GM23248 (cell line): ENCODE measurements around the gene TMTC4. TPM values are rescaled to one million over a fixed set of nuclear protein-coding genes. Genes with fewer than 3 reads are reported as not detected.
A peak's percentile ranks its signal among the peaks of the same experiment; 100 is the strongest.

Experiments used
- DNase-seq: peaks from one replicate; pipeline ENCODE4 v3.0.0-alpha.2; 2015
- H2AFZ ChIP-seq: fragments of 200-600 bp; sonication (generic); 2 replicates; pipeline ENCODE4 v1.6.1; 2016; ENCODE audit warnings: antibody characterized with exemption
- H3F3A ChIP-seq: fragments of 200-600 bp; sonication (generic); 2 replicates; pipeline ENCODE4 v1.6.1; 2016; ENCODE audit warnings: mild to moderate bottlenecking, antibody characterized with exemption, mixed run types; ENCODE audit not compliant: insufficient read depth
- H3K27ac ChIP-seq: fragments of 200-600 bp; sonication (generic); 2 replicates; pipeline ENCODE4 v1.5.1; 2016; ENCODE audit warnings: mild to moderate bottlenecking
- H3K27me3 ChIP-seq: fragments of 200-600 bp; sonication (generic); replicated peaks from 2 replicates; pipeline ENCODE4 v1.6.1; 2016; ENCODE audit warnings: mild to moderate bottlenecking; ENCODE audit not compliant: insufficient read depth
- H3K36me3 ChIP-seq: fragments of 200-600 bp; sonication (generic); 2 replicates; pipeline ENCODE4 v1.6.1; 2016; ENCODE audit warnings: low read depth, mild to moderate bottlenecking
- H3K4me1 ChIP-seq: fragments of 200-600 bp; sonication (generic); 2 replicates; pipeline ENCODE4 v1.6.1; 2016; ENCODE audit warnings: mild to moderate bottlenecking; ENCODE audit not compliant: insufficient read depth
- H3K4me2 ChIP-seq: fragments of 200-600 bp; sonication (generic); one replicate; pipeline ENCODE4 v1.6.1; 2016; ENCODE audit warnings: mild to moderate bottlenecking; ENCODE audit not compliant: unreplicated experiment
- H3K4me3 ChIP-seq: fragments of 200-600 bp; sonication (generic); 2 replicates; pipeline ENCODE4 v1.5.1; 2016; ENCODE audit warnings: mild to moderate bottlenecking
- H3K79me2 ChIP-seq: fragments of 200-600 bp; sonication (generic); 2 replicates; pipeline ENCODE4 v1.6.1; 2016; ENCODE audit warnings: mild to moderate bottlenecking; ENCODE audit not compliant: insufficient read depth
- H3K9ac ChIP-seq: fragments of 200-600 bp; sonication (generic); 2 replicates; pipeline ENCODE4 v1.6.1; 2016; ENCODE audit warnings: mild to moderate bottlenecking
- H3K9me2 ChIP-seq: fragments of 200-600 bp; sonication (generic); 2 replicates; pipeline ENCODE4 v1.6.1; 2016; ENCODE audit warnings: mixed run types, mild to moderate bottlenecking, moderate library complexity; ENCODE audit not compliant: insufficient read depth
- H3K9me3 ChIP-seq: fragments of 200-600 bp; sonication (generic); one replicate; pipeline ENCODE4 v1.6.1; 2017; ENCODE audit warnings: low read depth
- H4K20me1 ChIP-seq: fragments of 200-600 bp; sonication (generic); 2 replicates; pipeline ENCODE4 v1.6.0; 2016; ENCODE audit not compliant: insufficient read depth
- EZH2 ChIP-seq: fragments of 200-600 bp; sonication (generic); IDR thresholded peaks from 2 replicates; pipeline ENCODE4 v1.6.1; 2018; ENCODE audit warnings: antibody characterized with exemption, mild to moderate bottlenecking; ENCODE audit not compliant: insufficient read depth, poor library complexity, severe bottlenecking
- EZH2phosphoT487 ChIP-seq: fragments of 200-600 bp; sonication (generic); IDR thresholded peaks from 2 replicates; pipeline ENCODE4 v1.6.1; 2018; ENCODE audit warnings: antibody characterized with exemption, moderate library complexity, mild to moderate bottlenecking, low read depth; ENCODE audit not compliant: insufficient read depth
- WGBS, 2 experiments: methylation state at CpG; one replicate each; pipeline ENCODE4 v1.1.6; 2015 to 2017; ENCODE audit warnings: low lambda C conversion rate in 2 of 2, low coverage in 1 of 2; ENCODE audit errors: missing lambda C conversion rate in 2 of 2; 5-methylcytosine and 5-hydroxymethylcytosine counted together
- in situ Hi-C: fragments of 300-500 bp; cut with MboI; formaldehyde crosslinking; loops from 2 replicates; pipeline ENCODE4 v1.15.0; 2020
- polyA plus RNA-seq: library from polyadenylated mRNA; unstranded; fragments of >200 nt; fragmentation: Nextera tagmentation; extraction: Ambion mirVana; gene quantifications from 2 replicates; pipeline ENCODE4 v1.2.1, GENCODE V29; 2016
- total RNA-seq: library from RNA; depleted of rRNA; stranded (reverse); fragments of >200 nt; shearing (Covaris generic); gene quantifications from 2 replicates; pipeline ENCODE4 v1.2.3, GENCODE V29; 2014

The TMTC4 gene
- total and polyA plus RNA-seq, 2 experiments from 2014 or later: 1.9 to 3.8 TPM

GRCh38 chr13:100671389-100672182 is 3.0 kb downstream of the TMTC4 start:
- H3K4me3 ChIP-seq: no peak overlapping the region
- 84% methylated on average over 11 of the region's 11 CpGs for WGBS, 2 experiments
- H3K9me3 ChIP-seq: no peaks in the 10 kb centered on the region
- no peaks in the 10 kb centered on the region for H3K4me1 ChIP-seq
- no peak overlapping the region for H3K4me2 ChIP-seq
- no peaks in the 10 kb centered on the region for H3K79me2 ChIP-seq
- no peak for DNase-seq
- H3K9ac ChIP-seq: no peak overlapping the region
- in situ Hi-C loops: no loop called here
- no peak for TF ChIP-seq EZH2
- TF ChIP-seq EZH2phosphoT487: no peak
- no peaks in the 10 kb centered on the region for H3K9me2 ChIP-seq
- H3K27ac ChIP-seq: no peak overlapping the region
- H3K36me3 ChIP-seq: no peaks in the 10 kb centered on the region
- no peaks in the 10 kb centered on the region for H3F3A ChIP-seq
- no peaks in the 10 kb centered on the region for H3K27me3 ChIP-seq
- no peaks in the 10 kb centered on the region for H4K20me1 ChIP-seq
- no peak overlapping the region for H2AFZ ChIP-seq

- H2AFZ ChIP-seq: no peak overlapping the region
- no peaks in the 10 kb centered on the region for H3K27me3 ChIP-seq
- no peak overlapping the region for H3K4me3 ChIP-seq
- no peaks in the 10 kb centered on the region for H3K4me1 ChIP-seq
- H3K4me2 ChIP-seq: no peak overlapping the region
- no peaks in the 10 kb centered on the region for H4K20me1 ChIP-seq
- no peaks in the 10 kb centered on the region for H3F3A ChIP-seq
- no peak overlapping the region for H3K27ac ChIP-seq
- no peaks in the 10 kb centered on the region for H3K79me2 ChIP-seq
- no peaks in the 10 kb centered on the region for H3K36me3 ChIP-seq
- no peaks in the 10 kb centered on the region for H3K9me2 ChIP-seq
- peak; percentile 3 for DNase-seq
- 86 to 90% methylated on average over 7 of the region's 7 CpGs for WGBS, 2 experiments
- no peak overlapping the region for H3K9ac ChIP-seq
- no peaks in the 10 kb centered on the region for H3K9me3 ChIP-seq
- TF ChIP-seq EZH2phosphoT487: no peak
- no peak for TF ChIP-seq EZH2
- in situ Hi-C loops: no loop called here
Observed at GRCh38 chr13:100668408-100668807, 6.2 kb downstream of the TMTC4 start.

- H3K36me3 ChIP-seq: no peaks in the 10 kb centered on the region
- no peaks in the 10 kb centered on the region for H4K20me1 ChIP-seq
- H3K79me2 ChIP-seq: no peaks in the 10 kb centered on the region
- H2AFZ ChIP-seq: no peak overlapping the region
- in situ Hi-C loops: no loop called here
- no peaks in the 10 kb centered on the region for H3K9me3 ChIP-seq
- no peaks in the 10 kb centered on the region for H3K4me1 ChIP-seq
- H3K9ac ChIP-seq: no peak overlapping the region
- TF ChIP-seq EZH2: no peak
- no peak for TF ChIP-seq EZH2phosphoT487
- H3K9me2 ChIP-seq: no peaks in the 10 kb centered on the region
- no peaks in the 10 kb centered on the region for H3F3A ChIP-seq
- no peaks in the 10 kb centered on the region for H3K27me3 ChIP-seq
- no peak for DNase-seq
- 94% methylated on average over 9 of the region's 9 CpGs for WGBS, 2 experiments
- H3K4me2 ChIP-seq: no peak overlapping the region
- no peak overlapping the region for H3K27ac ChIP-seq
- H3K4me3 ChIP-seq: no peak overlapping the region
Observed at GRCh38 chr13:100667894-100668293, 6.7 kb downstream of the TMTC4 start.

GRCh38 chr13:100666124-100666523 is 8.5 kb downstream of the TMTC4 start:
- Histone ChIP-seq H4K20me1 (no peaks in the 10 kb centered on the region), H3K4me2 (no peak overlapping the region), H3K27ac (no peak overlapping the region), H3K9me3 (no peaks in the 10 kb centered on the region), H3K9ac (no peak overlapping the region), H3K27me3 (no peaks in the 10 kb centered on the region), H3K36me3 (no peaks in the 10 kb centered on the region), H3F3A (no peaks in the 10 kb centered on the region), H3K4me1 (no peaks in the 10 kb centered on the region), H3K9me2 (no peaks in the 10 kb centered on the region), H3K4me3 (no peak overlapping the region), H2AFZ (no peak overlapping the region), H3K79me2 (no peaks in the 10 kb centered on the region)
- in situ Hi-C loops: no loop called here
- no peak for TF ChIP-seq EZH2phosphoT487
- TF ChIP-seq EZH2: no peak
- no peak for DNase-seq
- 44 to 53% methylated on average over 5 of the region's 5 CpGs for WGBS, 2 experiments

- 87 to 90% methylated on average over 9 of the region's 9 CpGs for WGBS, 2 experiments
- TF ChIP-seq EZH2 (no peak), EZH2phosphoT487 (no peak)
- Histone ChIP-seq H3K9ac (no peak overlapping the region), H3K27ac (no peak overlapping the region), H3K9me3 (no peaks in the 10 kb centered on the region), H3K27me3 (no peaks in the 10 kb centered on the region), H3K9me2 (no peaks in the 10 kb centered on the region), H3F3A (no peaks in the 10 kb centered on the region), H3K4me3 (no peak overlapping the region), H3K4me2 (no peak overlapping the region), H3K79me2 (no peaks in the 10 kb centered on the region), H2AFZ (no peak overlapping the region), H3K4me1 (no peaks in the 10 kb centered on the region), H4K20me1 (no peaks in the 10 kb centered on the region), H3K36me3 (no peaks in the 10 kb centered on the region)
- in situ Hi-C loops: no loop called here
- no peak for DNase-seq
Observed at GRCh38 chr13:100665403-100665802, 9.2 kb downstream of the TMTC4 start.
